ENCODE results near the gene CEPT1.
"Not testable (repeated sequence)": the region's sequence is repeated elsewhere in the genome, so short reads cannot be mapped to it uniquely, and the experiment has no call there.

Gene CEPT1

DNA sequence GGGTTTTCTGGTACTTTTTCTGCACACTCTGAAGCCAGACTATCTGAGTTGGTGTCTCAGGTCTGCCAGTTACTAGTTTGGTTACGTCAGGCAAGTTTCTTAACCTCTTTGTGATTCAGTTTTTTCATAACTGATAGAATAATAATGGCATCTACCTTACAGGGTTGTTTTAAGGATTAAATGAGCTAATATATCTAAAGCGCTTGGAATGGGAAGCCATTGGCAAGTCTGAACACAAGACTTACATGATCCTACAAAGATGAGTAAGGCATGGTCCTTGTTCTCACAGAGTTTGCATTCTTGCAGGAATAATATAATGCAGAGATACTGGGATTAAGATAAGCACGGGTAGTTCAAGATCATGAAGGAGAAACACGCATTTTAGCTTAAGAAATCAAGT, 69.6 kb downstream of the CEPT1 start:
- no peak for DNase-seq (ENCODE audit: low spot score)

DNA sequence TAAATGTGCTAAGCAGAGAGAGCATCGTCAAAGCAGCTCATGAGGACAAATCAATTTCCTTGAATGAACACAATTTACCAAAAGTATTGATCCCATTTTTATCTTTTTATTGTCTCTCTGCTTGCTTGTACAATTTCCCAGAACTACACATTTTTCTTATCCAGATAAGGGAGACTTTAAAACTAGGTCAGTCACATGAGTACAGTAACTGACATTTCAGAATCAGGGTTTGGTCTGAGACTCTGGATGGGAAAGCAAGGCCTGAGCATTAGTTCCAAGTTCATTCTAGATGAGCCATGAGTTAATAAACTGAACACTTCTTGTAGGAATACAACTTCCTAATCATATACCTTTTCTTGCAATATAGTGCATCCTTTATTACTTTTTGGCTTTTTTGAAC, 71.9 kb downstream of the CEPT1 start:
- DNase-seq (ENCODE audit: low spot score), result no peak

DNA sequence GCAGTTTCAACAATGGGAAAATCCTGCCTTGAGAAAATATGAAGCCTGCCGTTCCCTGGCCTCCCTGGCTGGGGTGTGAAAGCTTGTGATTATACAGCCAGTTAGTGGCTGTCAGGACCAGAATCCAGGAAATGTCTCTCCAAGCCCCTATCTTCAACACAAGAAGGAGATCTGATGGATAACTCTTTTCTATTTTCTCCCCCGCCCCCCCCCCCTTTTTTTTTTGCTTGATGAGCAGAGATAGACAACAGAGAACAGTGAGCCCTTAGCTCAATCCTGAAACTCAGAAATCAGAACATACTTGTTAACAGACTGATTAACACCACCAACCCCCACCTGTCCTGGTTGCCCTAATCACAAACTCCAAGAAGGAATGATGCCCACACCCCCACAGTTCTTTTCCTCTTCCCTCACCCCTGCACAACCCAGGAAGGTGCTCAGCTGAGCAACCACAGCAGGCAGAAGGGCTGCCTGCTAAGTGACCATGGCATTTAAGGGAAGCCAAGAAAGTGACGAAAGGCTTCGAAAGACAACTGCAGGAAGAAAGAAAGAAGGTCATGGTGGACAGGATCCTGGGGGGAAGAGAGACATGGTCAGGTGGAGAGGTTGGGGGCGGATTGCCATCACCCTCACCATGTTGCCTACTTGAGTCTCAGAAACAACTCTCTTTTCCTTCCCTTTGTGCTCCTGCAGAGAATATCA, 72.8 kb downstream of the CEPT1 start:
- DNase-seq (ENCODE audit: low spot score), result no peak

GRCh38 chr1:111213412-111213811, 73.4 kb downstream of the CEPT1 start:
- DNase-seq (ENCODE audit: low spot score), result no peak

GRCh38 chr1:111214074-111214801, 74.2 kb downstream of the CEPT1 start:
- no peak for DNase-seq (ENCODE audit: low spot score)

- DNase-seq (ENCODE audit: low spot score), result no peak
These were observed 74.9 kb downstream of the CEPT1 start for GRCh38 chr1:111214884-111215283.

DNA sequence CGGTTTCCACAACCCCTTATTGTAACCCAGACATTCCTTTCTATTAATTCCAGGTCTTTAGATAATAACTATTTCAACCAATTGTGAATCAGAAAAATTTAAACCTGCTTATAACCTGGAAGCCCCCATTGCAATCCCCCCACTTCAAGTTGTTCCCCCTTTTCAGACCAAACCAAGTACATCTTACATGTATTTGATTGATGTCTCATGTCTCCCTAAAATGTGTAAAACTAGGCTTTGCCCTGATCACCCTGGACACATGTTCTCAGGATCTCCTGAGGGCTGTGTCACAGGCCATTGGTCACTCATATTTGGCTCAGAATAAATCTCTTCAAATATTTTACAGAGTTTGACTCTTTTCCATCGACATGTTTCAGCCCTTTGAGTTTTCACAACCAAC, 75.3 kb downstream of the CEPT1 start:
- DNase-seq (ENCODE audit: low spot score), result not testable (repeated sequence)

DNA sequence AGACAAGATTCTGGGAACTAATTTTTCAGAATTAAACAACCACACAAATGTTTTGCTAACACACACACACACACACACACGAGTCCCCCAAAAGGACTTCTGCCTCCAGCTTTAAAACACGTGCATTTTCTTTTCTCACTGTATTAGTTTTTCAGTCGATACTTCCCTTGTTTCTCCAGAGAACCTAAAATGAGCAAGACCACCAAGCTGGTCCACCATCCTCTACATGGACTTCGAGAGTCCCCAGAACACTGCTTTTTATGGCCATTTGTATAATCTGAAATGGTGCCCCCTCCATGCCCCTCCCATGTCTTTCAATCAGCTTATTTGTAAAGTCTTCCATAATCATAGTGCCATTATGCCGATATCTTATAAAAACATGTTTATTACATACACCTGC, 76.7 kb downstream of the CEPT1 start:
- no peak for DNase-seq (ENCODE audit: low spot score)

GRCh38 chr1:111217183-111217910, 77.3 kb downstream of the CEPT1 start:
- no peak for DNase-seq (ENCODE audit: low spot score)

- no peak for DNase-seq (ENCODE audit: low spot score)
These were observed 78.9 kb downstream of the CEPT1 start for GRCh38 chr1:111218701-111219556.

GRCh38 chr1:111219557-111220286, 79.7 kb downstream of the CEPT1 start:
- no peak for DNase-seq (ENCODE audit: low spot score)

DNA sequence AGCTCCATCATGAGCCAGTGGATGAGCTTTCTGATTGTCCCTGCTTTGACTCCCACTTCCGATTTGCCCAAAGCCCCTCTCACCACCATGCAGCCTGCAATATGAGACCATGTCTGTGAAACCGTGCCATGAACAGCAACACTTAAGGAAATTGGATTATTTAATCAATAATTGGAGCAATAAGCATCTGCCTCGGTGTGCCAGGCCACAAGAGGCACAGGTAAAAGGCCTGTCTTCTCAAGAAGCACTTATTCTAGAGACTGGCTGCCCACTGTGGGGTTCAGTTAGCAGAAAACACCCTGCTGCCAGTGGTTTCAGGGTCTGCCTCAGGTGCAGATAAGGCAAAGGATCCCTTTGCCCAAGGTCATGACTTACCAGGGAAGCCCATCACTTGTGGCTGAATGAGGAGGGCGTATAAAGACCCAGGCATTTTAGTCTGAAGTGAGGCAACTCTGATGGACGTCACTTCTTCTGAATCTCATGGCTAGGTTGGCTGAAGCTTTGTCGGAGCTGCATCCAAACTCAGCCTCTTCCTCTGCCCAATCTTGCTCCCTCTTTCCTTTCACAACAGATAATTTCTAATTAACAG, 80.4 kb downstream of the CEPT1 start:
- DNase-seq (ENCODE audit: low spot score), result no peak

- DNase-seq (ENCODE audit: low spot score), result no peak
These were observed 81.2 kb downstream of the CEPT1 start for GRCh38 chr1:111221276-111221632.

DNA sequence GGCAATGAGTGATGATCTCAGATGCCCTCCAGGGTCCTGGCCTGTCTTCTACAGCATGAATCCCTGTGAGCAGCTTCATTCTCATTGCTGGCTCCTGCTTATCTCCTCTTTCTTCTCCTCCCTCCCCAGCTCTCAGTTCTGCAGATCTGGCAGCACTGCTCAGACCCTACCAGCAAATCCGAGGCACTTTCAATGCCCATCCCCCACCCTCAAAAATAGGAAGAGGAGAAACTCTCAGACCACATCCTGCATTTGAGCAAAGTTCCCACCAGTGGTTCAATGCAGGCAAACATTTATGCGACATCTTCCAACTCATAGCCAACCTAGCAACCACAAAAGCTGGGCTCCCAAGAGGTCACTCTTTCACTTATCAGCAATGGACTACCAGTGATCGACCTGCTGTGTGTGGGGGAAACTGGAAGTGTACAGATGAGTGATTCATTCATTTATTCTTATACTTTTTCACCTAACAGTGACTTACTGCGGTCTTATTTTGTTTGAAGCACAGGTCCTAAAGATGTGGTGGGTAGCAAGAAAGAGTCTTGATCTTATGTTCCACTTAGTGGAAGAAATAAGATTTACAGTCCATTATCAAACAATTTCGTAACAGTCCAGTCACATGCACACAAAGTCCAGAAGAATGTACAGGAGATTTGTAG, 81.7 kb downstream of the CEPT1 start:
- no peak for DNase-seq (ENCODE audit: low spot score)

DNA sequence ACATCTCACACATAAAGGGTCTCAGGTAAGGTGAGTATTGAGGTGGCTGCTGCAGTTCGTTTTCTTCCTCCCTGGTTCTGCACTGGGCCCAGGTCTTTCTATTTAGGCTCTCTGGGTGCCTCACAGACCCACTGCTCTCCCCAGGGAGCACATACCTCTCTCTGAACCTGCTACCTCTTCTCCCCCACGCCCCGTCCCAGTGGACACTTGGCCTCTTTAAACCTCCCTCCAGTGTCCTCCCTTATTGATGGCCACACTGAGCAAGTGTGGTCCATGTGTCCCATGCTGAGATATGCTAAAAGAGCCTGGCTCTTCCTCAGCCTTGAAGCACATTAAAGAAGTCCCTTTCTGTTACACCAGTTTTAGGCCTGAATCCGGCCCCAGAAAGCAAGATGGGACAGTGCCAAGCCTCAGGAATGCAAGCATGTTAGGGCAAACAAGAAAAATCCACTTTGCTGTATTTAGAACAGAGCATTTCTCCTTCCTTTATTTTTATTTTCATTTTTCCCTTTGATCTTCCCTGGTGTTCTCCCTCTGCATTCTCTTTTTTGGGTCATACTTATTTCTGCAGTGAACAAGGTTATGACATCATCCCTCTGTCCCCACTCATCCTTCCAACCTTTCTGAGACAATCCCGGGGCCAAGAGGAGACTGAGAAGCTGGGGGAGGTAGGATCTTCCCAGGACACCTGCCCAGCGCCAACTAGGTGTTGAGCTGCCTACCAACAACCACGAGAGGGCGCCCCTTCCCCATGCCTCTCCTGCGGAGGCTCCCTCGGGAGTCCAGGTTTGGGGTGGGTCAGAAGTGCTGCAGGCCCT, 82.5 kb downstream of the CEPT1 start:
- DNase-seq (ENCODE audit: low spot score), result peak; percentile 88

GRCh38 chr1:111223126-111223685, 83.2 kb downstream of the CEPT1 start:
- no peak for DNase-seq (ENCODE audit: low spot score)

- no peak for DNase-seq (ENCODE audit: low spot score)
These were observed 85.1 kb downstream of the CEPT1 start for GRCh38 chr1:111225091-111225490.

- DNase-seq (ENCODE audit: low spot score), result no peak
These were observed 85.8 kb downstream of the CEPT1 start for GRCh38 chr1:111225717-111226400.

DNA sequence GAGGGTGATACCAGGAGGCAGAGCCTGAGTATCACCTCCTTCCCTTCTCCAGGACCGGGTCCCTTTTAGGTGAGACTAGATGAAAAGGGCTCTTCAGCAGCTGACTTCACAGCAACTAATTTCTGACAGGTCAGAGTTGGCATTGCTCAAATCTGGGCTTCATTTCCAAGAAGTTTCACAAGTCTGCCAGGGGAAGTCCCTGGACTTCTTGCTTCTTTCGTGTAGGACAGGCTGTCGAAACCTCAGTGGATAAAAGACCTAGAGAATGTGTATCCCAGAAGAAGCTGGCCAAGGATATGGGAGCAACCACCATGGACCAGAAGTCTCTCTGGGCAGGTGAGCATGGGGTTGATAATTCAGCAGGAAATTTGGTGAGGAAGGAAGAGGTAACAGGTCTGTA, 87.4 kb downstream of the CEPT1 start, which contains the start of gene CHI3L2:
Gene CHI3L2, plus strand, starts transcription at position 280 of the 400 bp plus-strand sequence. Its CDS starts 17 bp downstream, at position 297.
- DNase-seq (ENCODE audit: low spot score), result no peak
